ENCODE measurements around the gene IQGAP1. TPM values are rescaled to one million over a fixed set of nuclear protein-coding genes. Genes with fewer than 3 reads are reported as not detected.
"Not testable (repeated sequence)": the region's sequence is repeated elsewhere in the genome, so short reads cannot be mapped to it uniquely, and the experiment has no call there.

Gene IQGAP1, protein sequence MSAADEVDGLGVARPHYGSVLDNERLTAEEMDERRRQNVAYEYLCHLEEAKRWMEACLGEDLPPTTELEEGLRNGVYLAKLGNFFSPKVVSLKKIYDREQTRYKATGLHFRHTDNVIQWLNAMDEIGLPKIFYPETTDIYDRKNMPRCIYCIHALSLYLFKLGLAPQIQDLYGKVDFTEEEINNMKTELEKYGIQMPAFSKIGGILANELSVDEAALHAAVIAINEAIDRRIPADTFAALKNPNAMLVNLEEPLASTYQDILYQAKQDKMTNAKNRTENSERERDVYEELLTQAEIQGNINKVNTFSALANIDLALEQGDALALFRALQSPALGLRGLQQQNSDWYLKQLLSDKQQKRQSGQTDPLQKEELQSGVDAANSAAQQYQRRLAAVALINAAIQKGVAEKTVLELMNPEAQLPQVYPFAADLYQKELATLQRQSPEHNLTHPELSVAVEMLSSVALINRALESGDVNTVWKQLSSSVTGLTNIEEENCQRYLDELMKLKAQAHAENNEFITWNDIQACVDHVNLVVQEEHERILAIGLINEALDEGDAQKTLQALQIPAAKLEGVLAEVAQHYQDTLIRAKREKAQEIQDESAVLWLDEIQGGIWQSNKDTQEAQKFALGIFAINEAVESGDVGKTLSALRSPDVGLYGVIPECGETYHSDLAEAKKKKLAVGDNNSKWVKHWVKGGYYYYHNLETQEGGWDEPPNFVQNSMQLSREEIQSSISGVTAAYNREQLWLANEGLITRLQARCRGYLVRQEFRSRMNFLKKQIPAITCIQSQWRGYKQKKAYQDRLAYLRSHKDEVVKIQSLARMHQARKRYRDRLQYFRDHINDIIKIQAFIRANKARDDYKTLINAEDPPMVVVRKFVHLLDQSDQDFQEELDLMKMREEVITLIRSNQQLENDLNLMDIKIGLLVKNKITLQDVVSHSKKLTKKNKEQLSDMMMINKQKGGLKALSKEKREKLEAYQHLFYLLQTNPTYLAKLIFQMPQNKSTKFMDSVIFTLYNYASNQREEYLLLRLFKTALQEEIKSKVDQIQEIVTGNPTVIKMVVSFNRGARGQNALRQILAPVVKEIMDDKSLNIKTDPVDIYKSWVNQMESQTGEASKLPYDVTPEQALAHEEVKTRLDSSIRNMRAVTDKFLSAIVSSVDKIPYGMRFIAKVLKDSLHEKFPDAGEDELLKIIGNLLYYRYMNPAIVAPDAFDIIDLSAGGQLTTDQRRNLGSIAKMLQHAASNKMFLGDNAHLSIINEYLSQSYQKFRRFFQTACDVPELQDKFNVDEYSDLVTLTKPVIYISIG (N-terminal part only)
- total RNA-seq, result 39.4 TPM
- long read RNA-seq, full-length matches to known transcripts, result 7 of 15 reads
- long read RNA-seq, partial matches to known transcripts, result 7 of 15 reads
- long read RNA-seq, other reads (novel, unspliced or antisense), result 1 of 15 reads

GRCh38 chr15:90387534-90388461 is at the start of gene IQGAP1:
Gene IQGAP1, plus strand, starts transcription at chr15:90388242. Its CDS starts 100 bp downstream, at chr15:90388342.
- DNase-seq, result peak; percentile 98
- intact Hi-C loops (cut with DNase I), result no loop called here

DNA sequence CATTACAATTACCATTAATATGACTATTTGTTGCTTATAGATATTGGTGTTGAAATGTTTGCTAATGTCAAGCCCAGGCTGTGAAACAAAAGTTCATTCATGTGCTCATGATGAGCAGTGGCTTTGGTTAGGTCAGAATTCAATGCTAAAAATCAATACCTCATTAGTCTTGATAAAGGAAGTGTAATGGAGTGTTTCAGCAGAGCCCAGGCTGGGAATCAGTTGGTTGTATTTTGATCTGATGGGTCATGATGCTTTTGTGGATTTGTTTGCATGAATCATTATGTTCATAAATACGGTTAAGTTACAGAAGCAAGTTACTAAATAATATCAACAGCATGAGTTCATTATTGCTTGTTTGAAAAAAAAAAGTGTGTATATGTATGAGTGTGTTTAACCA is 49.5 kb upstream of the IQGAP1 start:
- ATAC-seq (ENCODE audit: poor library complexity), result no peak
- no peak for DNase-seq

More at GRCh38 chr15:90387534-90388461, at the start of gene IQGAP1:
- peak; percentile 97 for ATAC-seq (ENCODE audit: poor library complexity)

DNA sequence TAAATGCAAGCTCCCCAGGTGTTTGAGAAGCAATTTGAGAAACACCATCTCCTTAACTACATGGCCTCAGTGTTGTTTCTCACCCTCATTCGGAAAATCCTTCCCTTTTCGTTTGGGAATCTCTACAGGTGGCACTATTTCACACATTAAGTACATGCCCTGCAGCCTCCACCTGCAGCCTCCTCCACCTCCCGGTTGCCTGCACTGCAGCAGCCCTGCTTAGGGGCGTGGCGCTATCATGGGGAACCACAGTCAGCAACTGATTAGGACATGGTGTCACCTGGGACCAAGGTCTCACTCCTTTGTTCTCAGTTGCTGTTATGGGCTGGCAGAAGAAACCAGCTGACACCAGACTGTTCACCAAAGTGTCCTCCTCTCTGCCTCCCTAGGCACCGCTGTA is 47.7 kb upstream of the IQGAP1 start:
- ATAC-seq (ENCODE audit: poor library complexity) (no peak), DNase-seq (no peak)
- intact Hi-C loops (cut with DNase I), result no loop called here

More for the DNA sequence above, 49.5 kb upstream of the IQGAP1 start:
- intact Hi-C loops (cut with DNase I), result no loop called here

DNA sequence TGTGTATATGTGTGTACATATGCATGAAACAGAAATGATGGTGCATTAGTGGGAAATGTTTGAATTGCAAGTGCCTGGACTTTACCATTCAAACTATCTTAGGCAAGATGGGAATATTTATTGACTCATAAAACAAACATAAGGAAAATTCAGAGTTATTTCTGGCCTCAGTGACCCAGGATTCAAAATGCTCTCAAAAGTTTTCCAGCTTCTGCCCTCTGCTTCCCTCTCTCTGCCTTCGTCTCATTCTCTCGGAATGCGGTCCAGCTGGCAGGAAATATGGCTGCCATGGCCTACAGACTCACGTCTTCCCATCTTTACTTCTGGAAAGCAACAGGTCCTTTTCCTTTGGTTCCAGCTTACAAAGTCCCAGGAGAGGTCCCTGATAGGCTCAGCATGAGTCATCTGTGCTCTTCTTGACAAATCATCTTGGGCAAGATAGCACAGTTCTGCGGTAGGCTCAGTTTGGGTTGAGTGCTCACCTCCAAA is 44.7 kb upstream of the IQGAP1 start:
- ATAC-seq (ENCODE audit: poor library complexity) (no peak), DNase-seq (no peak)
- intact Hi-C loops (cut with DNase I), result no loop called here

GRCh38 chr15:90344662-90345061 is 43.4 kb upstream of the IQGAP1 start:
- ATAC-seq (ENCODE audit: poor library complexity), result peak; percentile 25
- no peak for DNase-seq
- intact Hi-C loops (cut with DNase I), result no loop called here

GRCh38 chr15:90345857-90346256 is 42.2 kb upstream of the IQGAP1 start:
- ATAC-seq (ENCODE audit: poor library complexity) (no peak), DNase-seq (no peak)
- intact Hi-C loops (cut with DNase I), result no loop called here

DNA sequence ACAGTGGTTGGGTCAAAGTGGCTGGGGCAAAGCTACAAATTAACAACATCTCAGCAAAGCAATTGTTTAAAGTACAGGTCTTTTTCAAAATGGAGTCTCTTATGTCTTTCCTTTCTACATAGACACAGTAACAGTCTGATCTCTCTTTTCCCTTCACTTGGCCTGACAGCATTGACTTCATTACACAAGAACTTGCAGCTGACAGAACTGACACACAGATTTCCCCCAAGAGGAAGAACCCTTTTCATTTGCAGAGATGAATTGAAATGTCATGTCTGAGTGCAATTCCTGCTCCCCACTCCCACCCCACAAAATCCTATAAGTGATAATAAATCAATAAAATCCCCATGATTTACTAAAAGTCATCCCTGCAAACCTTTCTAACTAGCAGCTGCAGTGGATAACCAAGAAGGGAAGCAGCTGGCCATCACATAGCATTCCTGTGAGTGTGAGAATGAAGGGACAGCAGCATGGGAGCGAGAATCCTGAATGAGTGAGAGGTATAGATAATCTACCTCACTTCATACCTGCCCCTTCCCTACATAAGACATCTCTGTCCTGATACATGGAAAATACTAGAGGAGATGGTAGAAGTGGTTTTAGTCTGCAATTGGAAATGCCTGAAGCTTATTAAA is 40.5 kb upstream of the IQGAP1 start:
- intact Hi-C loops (cut with DNase I); DNase-seq; ATAC-seq (ENCODE audit: poor library complexity): not testable (repeated sequence)

GRCh38 chr15:90348456-90348855 is 39.6 kb upstream of the IQGAP1 start:
- intact Hi-C loops (cut with DNase I), result no loop called here
- no peak for DNase-seq
- no peak for ATAC-seq (ENCODE audit: poor library complexity)

DNA sequence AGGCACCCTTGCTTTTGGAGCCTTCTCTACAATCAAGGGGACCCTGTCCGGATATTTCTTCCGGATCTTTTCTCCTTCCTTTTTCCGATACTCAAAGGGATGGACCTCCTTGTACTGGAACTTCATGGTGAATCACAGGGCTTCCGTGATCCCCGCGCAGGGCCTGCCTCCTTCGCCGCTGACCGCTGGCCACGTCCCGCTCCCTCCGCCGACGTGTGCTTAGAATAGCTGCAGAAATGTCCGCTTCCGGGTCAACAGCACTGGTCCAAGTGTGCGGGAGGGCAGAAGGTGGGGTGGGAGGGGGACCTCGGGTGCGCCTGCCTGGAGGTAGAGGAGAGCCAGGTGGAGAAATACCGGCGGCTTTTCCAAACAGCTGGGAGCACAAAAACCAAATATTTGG is 39.0 kb upstream of the IQGAP1 start:
- intact Hi-C loops (cut with DNase I), result no loop called here
- no peak for ATAC-seq (ENCODE audit: poor library complexity)
- no peak for DNase-seq

DNA sequence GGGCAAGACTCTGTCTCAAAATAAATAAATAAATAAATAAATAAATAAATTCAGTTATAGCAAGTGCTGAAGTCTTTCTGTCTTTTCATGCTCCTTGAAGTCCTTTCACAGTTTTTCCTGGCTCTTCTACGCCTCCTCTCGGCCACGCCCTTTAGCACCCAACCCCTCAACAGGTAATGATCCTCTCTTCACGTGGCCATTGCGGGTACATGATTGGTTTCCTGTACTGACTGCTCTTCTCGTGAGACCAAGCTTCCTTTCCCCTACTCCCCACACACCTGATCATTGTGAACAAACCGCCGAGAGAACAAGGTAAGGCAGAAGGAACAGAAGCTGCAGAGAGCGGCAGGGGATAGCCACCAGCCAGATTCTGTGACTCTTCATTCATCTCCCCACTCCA is 38.2 kb upstream of the IQGAP1 start:
- no peak for ATAC-seq (ENCODE audit: poor library complexity)
- intact Hi-C loops (cut with DNase I), result no loop called here
- DNase-seq, result no peak

DNA sequence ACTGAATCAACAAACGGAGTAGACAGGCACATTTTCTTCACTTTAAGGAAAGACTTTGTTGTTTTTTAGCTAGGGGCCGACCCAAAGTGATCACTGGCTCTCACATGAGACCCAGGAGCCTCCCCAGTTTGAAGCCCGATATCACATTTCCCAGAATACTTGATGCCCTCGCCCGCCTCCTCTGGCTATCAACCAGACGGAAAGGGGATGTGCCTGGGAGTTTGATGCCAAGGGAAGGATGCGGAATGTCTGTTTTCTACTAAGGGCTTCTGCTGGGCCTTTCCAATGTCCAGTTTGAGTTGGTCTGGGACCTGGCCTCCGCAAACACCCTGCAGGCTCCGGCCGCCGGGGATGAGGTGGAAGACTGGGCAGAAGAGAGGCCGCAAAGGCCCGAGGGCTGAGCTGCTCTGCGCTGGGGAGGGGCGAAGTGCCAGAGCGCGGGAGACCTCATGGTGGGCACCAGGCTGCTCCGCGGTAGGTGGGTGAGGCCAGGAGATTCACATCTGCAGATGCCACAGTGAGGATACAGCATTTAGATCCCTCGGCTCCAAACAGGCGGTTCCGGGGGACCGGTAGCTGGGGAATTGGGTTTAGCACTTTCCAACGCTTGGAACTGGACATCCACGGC is 36.4 kb upstream of the IQGAP1 start:
- intact Hi-C loops (cut with DNase I), result no loop called here
- ATAC-seq (ENCODE audit: poor library complexity) (peak; percentile 13), DNase-seq (no peak)

DNA sequence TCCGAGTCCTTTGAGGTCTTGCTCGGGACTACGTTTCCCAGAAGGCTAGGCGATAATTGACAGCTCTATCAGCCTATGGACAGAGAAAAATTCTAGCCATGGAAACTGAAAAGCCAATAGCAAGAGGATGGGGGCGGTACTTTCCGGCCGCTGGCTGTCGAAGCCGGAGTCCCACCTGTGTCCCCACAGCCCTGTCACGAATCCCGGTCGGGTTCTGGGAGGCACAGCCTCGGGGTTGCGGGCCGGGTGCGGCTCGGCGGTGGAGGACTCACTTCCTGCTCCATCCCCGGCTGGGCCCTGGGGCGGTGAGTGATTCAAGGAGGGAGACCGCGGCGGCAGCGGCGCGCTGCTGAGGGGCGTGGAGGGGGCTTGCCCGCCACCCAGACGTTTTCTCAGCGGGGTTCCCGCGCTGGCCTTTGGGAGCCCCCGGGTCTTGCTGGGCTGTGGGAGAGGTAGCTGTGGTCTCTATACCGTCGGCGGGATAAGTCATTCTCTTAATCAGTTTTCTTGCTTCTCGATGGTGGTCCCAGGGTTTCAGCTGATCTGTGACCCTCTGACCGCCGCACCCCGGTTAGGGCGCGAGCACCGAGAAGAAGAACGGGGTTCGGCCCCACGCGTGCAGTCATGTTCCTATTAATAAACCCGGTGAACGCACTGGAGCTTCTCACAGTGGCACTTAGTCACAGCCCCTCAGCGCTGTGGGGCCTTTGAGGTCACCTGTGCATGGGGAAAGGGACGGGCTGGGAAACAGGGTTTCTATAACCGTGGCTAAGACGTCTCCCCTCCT is 35.7 kb upstream of the IQGAP1 start, which contains the start of gene ZNF774:
TSS of gene ZNF774 (plus strand) at position 178 of the 787 bp plus-strand sequence. CDS start 2,377 bp downstream, outside the sequence.
- DNase-seq, result peak; percentile 93
- peak; percentile 100 for ATAC-seq (ENCODE audit: poor library complexity)
- intact Hi-C loops (cut with DNase I), result no loop called here

DNA sequence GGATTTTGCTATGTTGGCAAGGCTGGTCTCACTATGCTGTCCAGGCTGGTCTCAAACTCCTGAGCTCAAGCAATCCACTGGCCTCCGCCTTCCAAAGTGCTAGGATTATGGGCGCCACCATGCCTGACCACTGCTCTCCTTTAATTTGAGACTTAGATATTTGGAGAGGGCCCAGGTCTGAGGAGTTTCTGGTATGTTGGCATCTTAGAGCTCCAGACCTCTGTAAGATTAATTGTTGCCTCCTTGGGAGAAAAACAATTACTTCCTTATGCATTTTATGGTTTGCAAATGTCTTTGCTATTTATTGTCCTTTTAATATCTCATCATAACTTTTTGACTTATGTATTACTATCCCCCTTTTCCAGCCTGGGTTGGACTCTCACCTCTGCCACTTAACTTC is 33.1 kb upstream of the IQGAP1 start:
- intact Hi-C loops (cut with DNase I), result no loop called here
- ATAC-seq (ENCODE audit: poor library complexity) (no peak), DNase-seq (no peak)

- DNase-seq, result no peak
- intact Hi-C loops (cut with DNase I), result no loop called here
- no peak for ATAC-seq (ENCODE audit: poor library complexity)
Observed at GRCh38 chr15:90358124-90359033, 29.7 kb upstream of the IQGAP1 start.

DNA sequence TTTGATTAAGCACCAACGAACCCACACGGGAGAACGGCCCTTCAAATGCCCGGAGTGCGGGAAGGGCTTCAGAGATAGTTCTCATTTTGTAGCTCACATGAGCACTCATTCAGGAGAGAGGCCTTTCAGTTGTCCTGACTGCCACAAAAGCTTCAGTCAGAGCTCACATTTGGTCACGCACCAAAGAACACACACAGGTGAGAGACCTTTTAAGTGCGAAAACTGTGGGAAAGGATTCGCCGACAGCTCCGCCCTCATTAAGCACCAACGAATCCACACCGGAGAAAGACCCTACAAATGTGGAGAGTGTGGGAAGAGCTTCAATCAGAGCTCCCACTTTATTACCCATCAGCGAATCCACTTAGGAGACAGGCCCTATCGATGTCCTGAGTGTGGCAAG is 27.3 kb upstream of the IQGAP1 start:
- no peak for DNase-seq
- intact Hi-C loops (cut with DNase I), result loop anchor here (5.0 kb wide), 1 partner anchor 122 kb away; no protein-coding TSS in a partner anchor
- no peak for ATAC-seq (ENCODE audit: poor library complexity)

All from Right ventricle myocardium superior (tissue), 1 donor.